GM12872 (cell line): ENCODE data around the gene ATP6AP2.

Experiments
- CTCF ChIP-seq: IDR thresholded peaks from 3 replicates; pipeline ENCODE4 v1.5.1; 2011; ENCODE audit warnings: low read depth, mild to moderate bottlenecking, low read length, moderate library complexity; ENCODE audit not compliant: insufficient read depth

ATP6AP2 gene

GRCh38 chrX:40651620-40652223, 71.0 kb downstream of the ATP6AP2 start:
- TF ChIP-seq CTCF, result peak; percentile 37; the same call in 2 of the 3 replicates

- no peak for TF ChIP-seq CTCF
Measured at GRCh38 chrX:40652664-40653063, 71.9 kb downstream of the ATP6AP2 start.

- TF ChIP-seq CTCF, result no peak
Measured at GRCh38 chrX:40653535-40653934, 72.8 kb downstream of the ATP6AP2 start.
